GM19324 (cell line): ENCODE results near the gene LGALS9C.
"Not testable (repeated sequence)": the region's sequence is repeated elsewhere in the genome, so short reads cannot be mapped to it uniquely, and the experiment has no call there.

Source experiments
- ATAC-seq: cut with Tn5 transposase; IDR thresholded peaks from one replicate; pipeline ENCODE4 v1.9.1; 2021; ENCODE audit warnings: mild to moderate bottlenecking, moderate library complexity; ENCODE audit not compliant: unreplicated experiment, low FRiP score

LGALS9C gene

DNA sequence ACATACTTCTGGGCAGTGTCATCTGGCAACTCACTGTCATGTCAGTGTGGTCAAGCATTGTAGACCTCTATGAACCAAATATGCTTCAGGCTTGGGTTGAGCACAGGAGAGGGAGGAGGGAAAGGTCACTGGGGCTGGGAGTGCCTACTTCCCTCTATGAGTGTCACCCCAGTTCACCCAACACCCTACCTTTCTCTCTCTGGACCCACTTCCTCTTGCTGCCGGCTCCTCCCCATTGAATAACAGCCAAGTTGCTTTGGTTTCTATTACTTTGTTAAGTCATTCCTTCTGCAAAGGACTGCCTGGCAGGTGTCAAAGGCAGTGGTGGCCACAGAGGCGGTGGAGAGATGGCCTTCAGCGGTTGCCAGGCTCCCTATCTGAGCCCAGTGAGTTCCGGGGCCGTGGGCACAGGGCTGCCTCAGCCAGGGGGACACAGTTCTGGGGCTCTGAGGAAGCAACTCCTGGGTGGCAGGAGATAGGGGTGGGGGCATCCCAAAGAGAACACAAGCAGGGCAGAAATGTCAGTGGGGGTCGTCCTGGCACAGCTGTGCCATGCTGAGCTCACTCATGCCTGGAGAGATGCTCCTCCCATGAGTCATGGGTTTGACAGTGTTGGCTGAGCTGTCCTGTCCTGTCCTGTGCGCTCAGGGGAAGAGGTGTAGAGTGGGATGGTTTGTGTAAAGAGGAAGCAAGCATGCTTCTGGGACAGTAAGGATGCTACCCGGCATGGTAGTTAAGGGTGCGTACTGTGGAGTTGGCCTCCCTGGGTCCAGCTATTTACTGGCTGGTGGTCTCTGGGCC is at the start of gene LGALS9C:
Gene LGALS9C, plus strand, starts transcription at position 282 of the 801 bp plus-strand sequence. Its CDS starts 66 bp downstream, at position 348.
- ATAC-seq = peak; percentile 74

DNA sequence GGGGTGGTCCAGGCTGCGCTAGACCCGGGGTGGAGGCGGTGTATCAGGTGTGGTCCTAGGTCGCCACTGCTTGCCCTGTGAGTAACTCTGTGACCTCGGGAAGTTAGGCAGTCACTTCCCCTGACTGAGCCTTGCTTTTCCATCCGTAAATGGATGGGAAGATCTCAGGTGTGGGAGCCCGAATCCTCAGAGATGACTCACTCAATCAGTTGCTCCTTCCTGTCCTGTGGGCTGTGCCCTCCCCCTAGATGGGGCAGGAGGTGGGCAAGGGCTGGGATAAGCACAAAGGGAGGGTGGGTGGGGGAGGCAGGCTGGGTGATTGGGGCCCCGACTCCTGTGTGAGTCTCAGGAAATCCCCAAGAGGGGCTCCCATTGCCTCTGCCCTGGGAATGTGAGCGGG is 44.4 kb upstream of the LGALS9C start:
- ATAC-seq = not testable (repeated sequence)

DNA sequence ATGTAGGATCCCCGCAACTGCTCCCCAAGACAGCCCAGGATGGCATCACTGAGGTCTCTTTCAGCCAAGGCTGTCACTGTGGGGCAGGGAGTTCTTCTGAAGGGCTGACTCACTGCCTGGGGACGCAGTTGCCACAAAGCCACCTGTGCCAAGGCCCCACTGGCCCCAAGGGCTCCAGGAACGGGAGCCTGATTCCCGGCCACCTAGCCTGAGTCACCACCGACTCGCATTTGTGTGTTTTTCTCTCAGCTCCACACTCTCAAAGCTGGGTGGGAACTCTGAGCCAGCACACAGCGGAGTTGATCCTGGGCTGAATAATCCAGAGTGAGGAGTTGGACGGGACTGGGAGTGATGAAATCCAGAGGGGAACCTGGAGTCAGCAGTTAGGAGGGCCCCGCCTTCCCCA is 37.1 kb upstream of the LGALS9C start:
- ATAC-seq = not testable (repeated sequence)

GRCh38 chr17:18442093-18442492 is 34.5 kb upstream of the LGALS9C start:
- not testable (repeated sequence) for ATAC-seq

DNA sequence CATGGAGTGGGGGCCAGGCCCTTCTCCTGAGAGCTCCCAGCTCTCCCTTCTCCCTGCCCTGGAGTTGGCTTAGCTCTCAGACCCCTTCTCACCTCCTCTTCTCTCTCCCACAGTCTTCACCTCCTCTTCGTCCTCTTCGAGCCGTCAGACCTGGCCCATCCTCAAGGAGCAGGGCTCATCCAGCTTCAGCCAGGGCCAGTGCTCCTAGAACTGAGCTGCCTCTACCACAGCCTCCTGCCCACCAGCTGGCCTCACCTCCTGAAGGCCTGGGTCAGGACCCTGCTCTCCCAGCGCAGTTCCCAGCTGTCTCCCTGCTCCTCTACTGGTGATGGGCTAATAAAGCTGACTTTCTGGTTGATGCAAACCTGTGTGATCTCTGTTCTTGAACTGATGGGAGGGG is 34.1 kb upstream of the LGALS9C start:
- ATAC-seq = not testable (repeated sequence)

DNA sequence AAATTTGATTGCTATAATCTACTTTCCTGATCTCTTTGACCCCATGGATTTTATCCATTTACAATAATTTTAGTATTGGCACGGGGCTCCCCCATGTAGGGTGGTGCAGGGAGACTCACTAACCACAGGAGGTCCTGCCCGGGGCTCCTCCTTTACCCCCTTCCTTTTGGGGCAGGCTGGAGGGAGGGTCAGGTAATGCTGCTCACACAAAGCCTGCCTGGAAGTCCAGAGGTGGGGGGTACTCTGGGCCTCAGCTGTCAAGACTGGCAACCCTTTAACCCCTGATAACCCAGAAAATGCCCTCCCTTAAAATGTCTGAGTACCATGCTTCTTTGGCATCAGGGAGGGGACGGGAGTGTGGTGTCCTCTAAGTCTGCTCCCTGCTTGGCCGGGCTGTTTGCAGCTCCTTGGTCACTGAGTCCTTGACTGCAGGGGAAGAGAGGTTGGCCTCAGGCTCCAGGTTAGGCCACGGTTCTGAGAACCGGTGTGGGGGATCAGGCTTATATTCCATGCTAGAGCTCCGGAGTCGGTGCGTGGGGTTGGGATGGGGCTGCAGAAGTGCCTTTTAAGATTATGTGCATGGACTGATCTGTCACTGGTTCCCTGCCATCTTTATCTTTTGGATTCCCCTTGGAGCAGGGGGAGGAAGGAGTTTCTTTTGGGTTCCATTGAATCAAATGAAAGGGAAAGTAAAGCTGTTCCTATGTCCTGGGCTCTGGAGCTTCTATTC is 28.9 kb upstream of the LGALS9C start:
- ATAC-seq = not testable (repeated sequence)

- ATAC-seq = not testable (repeated sequence)
Observed at GRCh38 chr17:18448311-18448710, 28.3 kb upstream of the LGALS9C start.

DNA sequence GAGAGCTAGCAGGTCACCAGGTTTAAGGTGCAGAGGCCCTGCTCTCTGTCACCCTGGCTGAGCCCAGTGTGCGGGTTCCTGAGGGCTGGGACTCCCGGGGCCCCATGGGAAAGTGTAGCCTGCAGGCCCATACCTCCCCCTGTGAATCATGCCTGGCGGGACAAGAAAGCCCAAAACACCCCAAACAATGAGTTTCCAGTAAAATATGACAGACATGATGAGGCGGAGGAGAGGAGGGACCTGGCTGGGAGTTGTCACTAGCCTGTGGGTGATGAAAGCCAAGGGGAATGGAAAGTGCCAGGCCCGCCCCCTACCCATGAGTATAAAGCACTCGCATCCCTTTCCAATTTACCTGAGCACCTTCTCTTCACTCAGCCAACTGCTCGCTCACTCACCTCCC is 26.8 kb upstream of the LGALS9C start:
- not testable (repeated sequence) for ATAC-seq

GRCh38 chr17:18450998-18451397 is 25.6 kb upstream of the LGALS9C start:
- not testable (repeated sequence) for ATAC-seq

DNA sequence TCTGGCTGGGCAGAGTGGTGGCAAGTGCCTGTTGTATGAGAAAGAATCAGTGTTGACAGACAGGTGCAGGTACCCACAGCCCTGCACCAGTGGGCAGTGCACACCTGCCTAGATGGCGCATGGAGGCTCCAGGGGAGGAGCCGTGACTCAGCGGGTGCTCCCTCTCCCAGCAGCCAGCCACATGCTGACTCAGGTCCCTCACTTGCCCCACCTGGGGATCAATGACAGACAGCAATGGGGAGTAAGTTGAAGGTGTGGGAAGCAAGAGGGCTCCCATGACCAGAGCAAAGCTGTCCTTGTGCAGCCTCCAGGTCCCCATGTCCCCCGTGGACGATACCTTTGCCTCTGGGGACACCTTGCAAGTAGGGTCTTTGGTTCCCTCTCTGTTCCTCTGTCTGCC is 24.6 kb upstream of the LGALS9C start:
- ATAC-seq = not testable (repeated sequence)

- ATAC-seq = not testable (repeated sequence)
Observed at GRCh38 chr17:18459035-18459434, 17.6 kb upstream of the LGALS9C start.

GRCh38 chr17:18463831-18464502 is 12.6 kb upstream of the LGALS9C start:
- not testable (repeated sequence) for ATAC-seq

DNA sequence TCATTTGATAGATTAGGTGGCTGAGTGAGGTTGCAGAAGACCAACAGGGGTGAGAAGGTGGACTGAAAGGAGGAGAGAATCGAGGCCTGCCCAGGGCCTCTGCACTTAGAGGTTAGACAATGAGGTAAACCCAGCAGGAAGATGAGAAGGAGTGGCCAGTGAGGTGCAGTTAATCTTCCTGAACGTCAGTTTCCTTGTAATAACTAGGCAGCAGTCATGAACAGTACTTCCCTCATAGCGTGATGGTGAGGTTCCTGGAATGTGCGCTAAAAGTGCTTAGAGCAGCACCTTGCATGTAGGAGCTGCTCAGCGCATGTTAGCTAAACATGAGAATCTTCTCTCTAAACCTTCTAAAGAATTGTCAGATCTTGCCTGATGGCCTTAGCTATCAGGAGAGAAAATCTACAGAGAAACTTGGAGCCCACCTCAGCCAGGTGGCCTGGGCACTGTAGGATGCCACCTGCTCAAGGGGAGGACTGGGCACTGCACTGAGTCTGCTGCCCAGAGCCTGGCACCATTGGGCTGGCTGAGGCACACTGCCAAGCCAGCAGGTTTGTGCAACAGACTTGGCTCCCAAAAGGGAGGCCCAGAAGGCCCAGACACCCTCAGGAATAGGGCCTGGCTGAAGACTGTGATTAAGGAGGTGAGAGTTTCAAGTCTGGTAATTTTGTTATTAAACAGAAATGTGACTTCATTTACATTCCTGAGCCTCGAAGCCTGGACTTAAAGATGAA is 10.2 kb upstream of the LGALS9C start:
- not testable (repeated sequence) for ATAC-seq

- ATAC-seq = not testable (repeated sequence)
Observed at GRCh38 chr17:18467001-18467400, 9.6 kb upstream of the LGALS9C start.

DNA sequence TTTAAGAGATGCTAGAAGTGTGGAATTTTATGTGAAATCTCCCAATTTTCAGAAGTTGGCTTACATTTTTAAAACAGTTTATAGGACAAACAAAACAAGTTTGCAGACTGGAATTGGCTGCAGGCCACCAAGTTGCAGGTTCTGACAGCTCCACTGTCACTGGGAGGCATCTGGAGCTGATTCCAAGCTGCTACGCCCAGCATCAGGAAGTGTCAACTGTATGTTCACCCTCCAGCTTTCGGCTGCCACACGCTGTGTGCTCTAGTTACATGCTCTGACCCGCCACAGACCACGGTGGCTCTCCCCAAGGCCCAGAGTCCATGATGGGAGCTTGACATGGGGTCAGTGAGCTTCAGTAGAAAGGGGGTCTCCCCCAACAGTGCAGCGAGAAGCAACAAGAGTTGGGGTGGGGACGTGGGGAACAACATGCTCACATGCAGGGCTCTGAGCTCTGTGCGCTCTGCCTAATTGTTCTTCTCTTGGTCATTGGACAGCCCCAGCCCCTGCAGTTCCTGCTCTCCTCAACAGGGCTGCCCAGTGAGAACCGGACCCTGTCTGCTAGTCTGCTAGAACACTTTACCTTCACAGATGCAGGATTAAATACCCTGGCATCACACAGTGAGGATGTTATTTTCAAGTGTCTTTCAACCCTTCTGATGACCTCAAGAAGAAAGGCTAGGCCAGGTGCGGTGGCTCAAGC is 8.0 kb upstream of the LGALS9C start:
- ATAC-seq = not testable (repeated sequence)

DNA sequence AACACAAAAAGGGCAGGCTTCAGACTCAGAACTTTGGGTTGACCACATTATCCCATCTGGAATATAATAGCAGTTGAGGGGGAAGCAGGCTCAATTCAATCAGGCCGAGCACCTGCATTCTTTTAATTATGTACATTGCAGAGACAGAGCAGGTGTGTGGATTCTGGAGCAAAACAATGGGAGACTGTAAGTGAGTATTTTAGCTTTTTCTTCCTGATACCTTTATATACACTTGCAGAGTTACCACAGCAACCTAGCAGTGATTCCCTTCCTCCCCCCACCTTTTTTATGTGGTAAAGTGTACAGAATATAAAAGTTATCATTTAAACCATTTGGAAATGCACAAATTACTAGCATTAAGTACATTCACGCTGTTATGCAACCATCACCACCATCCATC is 6.8 kb upstream of the LGALS9C start:
- not testable (repeated sequence) for ATAC-seq

- not testable (repeated sequence) for ATAC-seq
Observed at GRCh38 chr17:18470345-18470930, 6.2 kb upstream of the LGALS9C start.

DNA sequence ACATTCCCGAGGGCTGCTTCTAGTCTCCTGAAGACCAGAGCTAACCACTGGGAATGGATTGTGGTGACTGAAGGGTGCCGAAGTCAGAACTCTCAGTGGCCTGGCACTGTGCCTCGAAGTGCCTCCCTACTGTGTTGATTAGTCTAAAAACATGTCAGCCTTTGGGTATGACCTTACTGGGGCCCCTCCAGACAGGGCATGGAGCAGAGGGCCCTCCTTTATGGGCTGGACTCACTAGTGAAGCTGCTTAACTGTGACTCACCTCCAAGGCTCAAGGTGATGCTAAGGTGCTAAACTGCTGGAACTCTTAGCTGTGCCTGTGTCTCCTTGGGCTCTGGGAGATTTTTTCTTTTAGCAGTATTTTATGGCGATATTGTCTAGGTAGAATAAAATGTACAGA is 2.6 kb upstream of the LGALS9C start:
- ATAC-seq = not testable (repeated sequence)

DNA sequence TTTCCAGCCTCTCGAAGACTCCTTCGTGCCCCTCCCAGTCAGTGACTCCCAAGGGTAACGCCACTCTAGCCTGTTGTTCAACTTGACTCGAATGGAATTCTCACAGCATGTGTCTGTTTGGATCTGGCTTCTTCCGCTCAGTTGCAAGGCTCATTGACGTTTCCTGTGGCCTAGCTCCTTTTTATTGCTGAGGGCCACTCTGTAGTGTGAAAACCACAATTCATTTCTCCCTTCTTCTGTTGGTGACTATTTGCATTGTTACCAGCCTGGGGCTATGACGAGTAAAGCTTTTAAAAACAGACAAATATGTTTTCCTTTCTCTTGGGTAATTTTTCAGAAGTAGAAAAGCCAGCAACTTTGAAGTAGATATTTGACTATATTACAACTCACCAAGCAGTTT is 1.8 kb upstream of the LGALS9C start:
- not testable (repeated sequence) for ATAC-seq
